ENCODE data around the gene HMGXB4.

HMGXB4 gene

GRCh38 chr22:35257321-35258190 is at the start of gene HMGXB4:
Gene HMGXB4, plus strand, starts transcription at chr22:35257493. Its CDS starts 4,898 bp downstream, at chr22:35262391.
- Histone ChIP-seq H3K27me3 (ENCODE audit: control insufficient read depth, insufficient read depth, low read length) (no peaks in the 10 kb centered on the region), H3K79me2 (no peaks in the 10 kb centered on the region), H3K4me3 (ENCODE audit: low read depth, low read length) (peak within 1 kb of the TSS; percentile 83), H3K9me3 (ENCODE audit: control insufficient read depth, low read length) (no peaks in the 10 kb centered on the region), H3K27ac (peak within 1 kb of the TSS; percentile 81), H3K9ac (no peak within 1 kb of the TSS), H3K4me1 (no peaks in the 10 kb centered on the region), H3K4me2 (ENCODE audit: low read length) (peak within 1 kb of the TSS; percentile 94), H3K36me3 (ENCODE audit: control insufficient read depth, insufficient read depth, low read length) (no peaks in the 10 kb centered on the region), H2AFZ (peak within 1 kb of the TSS; percentile 95)
- TF ChIP-seq CTCF (IDR thresholded peaks at IDR 0.05) = no peak

GRCh38 chr22:35208003-35208402 is 49.3 kb upstream of the HMGXB4 start:
- Histone ChIP-seq H3K27me3 (ENCODE audit: control insufficient read depth, insufficient read depth, low read length) (no peaks in the 10 kb centered on the region), H3K36me3 (ENCODE audit: control insufficient read depth, insufficient read depth, low read length) (no peaks in the 10 kb centered on the region)
- TF ChIP-seq CTCF (IDR thresholded peaks at IDR 0.05) = no peak

GRCh38 chr22:35209203-35209602 is 48.1 kb upstream of the HMGXB4 start:
- no peak overlapping the region for H3K9ac ChIP-seq
- no peaks in the 10 kb centered on the region for H3K9me3 ChIP-seq (ENCODE audit: control insufficient read depth, low read length)
- H3K36me3 ChIP-seq (ENCODE audit: control insufficient read depth, insufficient read depth, low read length) = no peaks in the 10 kb centered on the region
- no peak overlapping the region for H3K4me3 ChIP-seq (ENCODE audit: low read depth, low read length)
- no peak for TF ChIP-seq CTCF (IDR thresholded peaks at IDR 0.05)
- H3K4me2 ChIP-seq (ENCODE audit: low read length) = no peak overlapping the region
- no peak overlapping the region for H3K27ac ChIP-seq
- no peaks in the 10 kb centered on the region for H3K79me2 ChIP-seq
- no peaks in the 10 kb centered on the region for H3K27me3 ChIP-seq (ENCODE audit: control insufficient read depth, insufficient read depth, low read length)
- no peak overlapping the region for H2AFZ ChIP-seq
- no peaks in the 10 kb centered on the region for H3K4me1 ChIP-seq

More at GRCh38 chr22:35208003-35208402, 49.3 kb upstream of the HMGXB4 start:
- no peak overlapping the region for H3K27ac ChIP-seq
- H3K4me2 ChIP-seq (ENCODE audit: low read length) = no peak overlapping the region
- no peak overlapping the region for H3K4me3 ChIP-seq (ENCODE audit: low read depth, low read length)
- H3K9ac ChIP-seq = no peak overlapping the region
- H3K4me1 ChIP-seq = no peaks in the 10 kb centered on the region
- no peaks in the 10 kb centered on the region for H3K9me3 ChIP-seq (ENCODE audit: control insufficient read depth, low read length)
- no peak overlapping the region for H2AFZ ChIP-seq
- H3K79me2 ChIP-seq = no peaks in the 10 kb centered on the region

GRCh38 chr22:35212009-35212408 is 45.3 kb upstream of the HMGXB4 start:
- no peaks in the 10 kb centered on the region for H3K4me1 ChIP-seq
- no peak overlapping the region for H2AFZ ChIP-seq
- H3K4me2 ChIP-seq (ENCODE audit: low read length) = no peak overlapping the region
- H3K27ac ChIP-seq = no peak overlapping the region
- TF ChIP-seq CTCF (IDR thresholded peaks at IDR 0.05) = no peak
- H3K4me3 ChIP-seq (ENCODE audit: low read depth, low read length) = no peak overlapping the region
- H3K79me2 ChIP-seq = no peaks in the 10 kb centered on the region
- no peaks in the 10 kb centered on the region for H3K36me3 ChIP-seq (ENCODE audit: control insufficient read depth, insufficient read depth, low read length)
- H3K27me3 ChIP-seq (ENCODE audit: control insufficient read depth, insufficient read depth, low read length) = no peaks in the 10 kb centered on the region
- no peak overlapping the region for H3K9ac ChIP-seq
- H3K9me3 ChIP-seq (ENCODE audit: control insufficient read depth, low read length) = no peaks in the 10 kb centered on the region

GRCh38 chr22:35212996-35213395 is 44.3 kb upstream of the HMGXB4 start:
- H3K36me3 ChIP-seq (ENCODE audit: control insufficient read depth, insufficient read depth, low read length) = no peaks in the 10 kb centered on the region
- no peaks in the 10 kb centered on the region for H3K4me1 ChIP-seq
- no peaks in the 10 kb centered on the region for H3K9me3 ChIP-seq (ENCODE audit: control insufficient read depth, low read length)
- H2AFZ ChIP-seq = no peak overlapping the region
- no peak overlapping the region for H3K27ac ChIP-seq
- no peaks in the 10 kb centered on the region for H3K27me3 ChIP-seq (ENCODE audit: control insufficient read depth, insufficient read depth, low read length)
- H3K4me2 ChIP-seq (ENCODE audit: low read length) = no peak overlapping the region
- no peak for TF ChIP-seq CTCF (IDR thresholded peaks at IDR 0.05)
- H3K9ac ChIP-seq = no peak overlapping the region
- H3K4me3 ChIP-seq (ENCODE audit: low read depth, low read length) = no peak overlapping the region
- no peaks in the 10 kb centered on the region for H3K79me2 ChIP-seq

Measured in parathyroid adenoma (tissue), 2 donors.